H1 (cell line): ENCODE results near the gene IBSP. TPM values are rescaled to one million over a fixed set of nuclear protein-coding genes. Genes with fewer than 3 reads are reported as not detected.

Experiments
- CTCF ChIA-PET: fragments of 300-600 bp; sonication (Branson Sonifier 250); formaldehyde crosslinking; loops from one replicate; lab custom pipeline; 2021; ENCODE audit not compliant: partially characterized antibody; lab: Charles Lee
- POLR2A ChIA-PET: fragments of 300-600 bp; sonication (Branson Sonifier 250); formaldehyde crosslinking; loops from one replicate; lab custom pipeline; 2021; ENCODE audit warnings: inconsistent platforms; ENCODE audit not compliant: partially characterized antibody; lab: Charles Lee
- DNase-seq, 2 experiments: peaks; one replicate each; pipeline versions ENCODE4 v3.0.0 to v3.0.0-alpha.2; 2010 to 2022; ENCODE audit warnings: low spot score in 2 of 2, low read depth in 1 of 2, mixed read lengths in 1 of 2
- FAIRE-seq: peaks from 2 replicates; lab custom pipeline; 2011; peaks lifted over from hg19 to GRCh38; lab: Jason Lieb, UNC
- H2AFZ ChIP-seq: 2 replicates; pipeline ENCODE4 v1.8.1; 2012; ENCODE audit warnings: low read length, inconsistent platforms
- H2AK5ac ChIP-seq: 2 replicates; pipeline ENCODE4 v1.6.1; 2013; ENCODE audit warnings: low read depth, low read length
- H2BK120ac ChIP-seq: replicated peaks from 2 replicates; pipeline ENCODE3; 2013; ENCODE audit warnings: low read depth, low read length, inconsistent platforms
- H2BK12ac ChIP-seq: 2 replicates; pipeline ENCODE4 v1.6.1; 2013; ENCODE audit warnings: low read depth, low read length
- H2BK15ac ChIP-seq: 2 replicates; pipeline ENCODE4 v1.6.1; 2013; ENCODE audit warnings: low read length
- H2BK20ac ChIP-seq: 2 replicates; pipeline ENCODE4 v1.6.1; 2013; ENCODE audit warnings: low read length
- H2BK5ac ChIP-seq: 2 replicates; pipeline ENCODE4 v1.6.1; 2013; ENCODE audit warnings: low read depth, low read length
- H3K14ac ChIP-seq: 2 replicates; pipeline ENCODE4 v1.6.1; 2013; ENCODE audit warnings: inconsistent platforms; ENCODE audit not compliant: insufficient read length
- H3K18ac ChIP-seq: 2 replicates; pipeline ENCODE4 v1.6.1; 2013; ENCODE audit warnings: low read length; ENCODE audit errors: extremely low read depth
- H3K23ac ChIP-seq: 2 replicates; pipeline ENCODE4 v1.6.1; 2013; ENCODE audit warnings: inconsistent platforms; ENCODE audit not compliant: insufficient read length
- H3K23me2 ChIP-seq: 2 replicates; pipeline ENCODE4 v1.6.1; 2013; ENCODE audit warnings: low read depth, low read length
- H3K27ac ChIP-seq: 2 replicates; pipeline ENCODE4 v1.6.1; 2011; ENCODE audit warnings: low read depth, low read length, inconsistent platforms
- H3K27me3 ChIP-seq, 4 experiments: replicated peaks in 1 of 4; 1 replicate in 1 of 4; 2 replicates in 3 of 4; pipeline versions ENCODE4 v1.6.1 to v1.8.1; 2011 to 2013; ENCODE audit warnings: low read length in 3 of 4, mild to moderate bottlenecking in 3 of 4, inconsistent platforms in 2 of 4, mixed read lengths in 2 of 4, moderate library complexity in 1 of 4; ENCODE audit not compliant: control insufficient read depth in 3 of 4, insufficient read depth in 3 of 4; ENCODE audit errors: extremely low read depth in 1 of 4
- H3K36me3 ChIP-seq, 4 experiments: 2 replicates each; pipeline versions ENCODE4 v1.6.1 to v1.8.1; 2011 to 2013; ENCODE audit warnings: mild to moderate bottlenecking in 4 of 4, low read length in 3 of 4, moderate library complexity in 2 of 4, control low read depth in 1 of 4, inconsistent platforms in 1 of 4; ENCODE audit not compliant: insufficient read depth in 4 of 4, control insufficient read depth in 2 of 4
- H3K4ac ChIP-seq: replicated peaks from 2 replicates; pipeline ENCODE3; 2013; ENCODE audit warnings: low read length, low read depth, mixed read lengths, inconsistent platforms; ENCODE audit not compliant: insufficient read length
- H3K4me1 ChIP-seq, 4 experiments: replicated peaks in 1 of 4; 1 replicate in 1 of 4; 2 replicates in 3 of 4; pipeline versions ENCODE4 v1.6.1 to v1.8.1; 2011 to 2013; ENCODE audit warnings: low read length in 3 of 4, inconsistent platforms in 2 of 4, mixed read lengths in 1 of 4; ENCODE audit not compliant: insufficient read depth in 4 of 4, control insufficient read depth in 3 of 4
- H3K4me2 ChIP-seq, 2 experiments: 2 replicates each; pipeline versions ENCODE4 v1.6.1 to v1.8.1; 2011 to 2013; ENCODE audit warnings: low read depth in 2 of 2, low read length in 2 of 2, control low read depth in 1 of 2, inconsistent platforms in 1 of 2, mild to moderate bottlenecking in 1 of 2; ENCODE audit not compliant: insufficient read depth in 1 of 2
- H3K4me3 ChIP-seq, 4 experiments: fragments of 200-600, 300-600 bp in 1 of 4; sonication (generic), shearing (Covaris generic), sonication (Bioruptor Twin) in 1 of 4; 2 replicates each; pipeline versions ENCODE4 v1.5.1 to v1.8.1; 2011 to 2016; ENCODE audit warnings: low read length in 4 of 4, low read depth in 3 of 4, control low read depth in 2 of 4, inconsistent platforms in 2 of 4, mild to moderate bottlenecking in 2 of 4, mixed read lengths in 1 of 4, moderate library complexity in 1 of 4; ENCODE audit not compliant: insufficient read depth in 2 of 4; ENCODE audit errors: extremely low read depth in 1 of 4
- H3K56ac ChIP-seq: replicated peaks from 2 replicates; pipeline ENCODE3; 2013; ENCODE audit warnings: low read depth, mild to moderate bottlenecking, mixed read lengths, low read length, inconsistent platforms; ENCODE audit not compliant: insufficient read length
- H3K79me1 ChIP-seq: 2 replicates; pipeline ENCODE4 v1.6.1; 2013; ENCODE audit warnings: low read depth, low read length, control low read depth
- H3K79me2 ChIP-seq, 2 experiments: 2 replicates each; pipeline versions ENCODE4 v1.6.1 to v1.8.1; 2012 to 2013; ENCODE audit warnings: low read length in 2 of 2, mild to moderate bottlenecking in 2 of 2, inconsistent platforms in 1 of 2; ENCODE audit not compliant: insufficient read depth in 2 of 2, control insufficient read depth in 1 of 2
- H3K9ac ChIP-seq, 4 experiments: replicated peaks in 1 of 4; 1 replicate in 1 of 4; 2 replicates in 3 of 4; pipeline versions ENCODE4 v1.6.1 to v1.8.1; 2011 to 2013; ENCODE audit warnings: low read depth in 3 of 4, low read length in 3 of 4, control low read depth in 2 of 4, mild to moderate bottlenecking in 2 of 4, moderate library complexity in 2 of 4, inconsistent platforms in 1 of 4; ENCODE audit errors: extremely low read depth in 1 of 4
- H3K9me3 ChIP-seq, 2 experiments: 2 replicates each; pipeline versions ENCODE4 v1.6.1 to v1.8.1; 2012 to 2013; ENCODE audit warnings: mild to moderate bottlenecking in 2 of 2, moderate library complexity in 2 of 2, control low read depth in 1 of 2, inconsistent platforms in 1 of 2, low read depth in 1 of 2, low read length in 1 of 2, mixed read lengths in 1 of 2; ENCODE audit not compliant: insufficient read depth in 2 of 2
- H4K20me1 ChIP-seq, 2 experiments: replicated peaks in 1 of 2; 2 replicates each; pipeline versions ENCODE3 to v1.8.1; 2011 to 2013; ENCODE audit warnings: inconsistent platforms in 2 of 2, low read length in 2 of 2, mild to moderate bottlenecking in 1 of 2; ENCODE audit not compliant: insufficient read depth in 2 of 2, control insufficient read depth in 1 of 2
- H4K5ac ChIP-seq: 2 replicates; pipeline ENCODE4 v1.6.1; 2013; ENCODE audit warnings: low read length, low read depth, mixed read lengths, inconsistent platforms; ENCODE audit not compliant: insufficient read length
- H4K8ac ChIP-seq: 2 replicates; pipeline ENCODE4 v1.8.0; 2013; ENCODE audit warnings: mild to moderate bottlenecking, moderate library complexity, low read length, inconsistent platforms; ENCODE audit not compliant: insufficient read depth; ENCODE audit errors: extremely low read depth
- H4K91ac ChIP-seq: replicated peaks from 2 replicates; pipeline ENCODE3; 2013; ENCODE audit warnings: low read length, mixed read lengths, inconsistent platforms; ENCODE audit not compliant: insufficient read length
- ASH2L ChIP-seq: fragments of 200-600, 300-600 bp; sonication (generic); IDR thresholded peaks from one replicate; pipeline ENCODE4 v1.7.1; 2017; ENCODE audit warnings: low read length
- CBX5 ChIP-seq: fragments of 300-800, 300-1000 bp; sonication (generic); IDR thresholded peaks from 2 replicates; pipeline ENCODE4 v1.7.1; 2016; ENCODE audit warnings: antibody characterized with exemption, low read length, low read depth
- GTF2F1 ChIP-seq: IDR thresholded peaks from 2 replicates; pipeline ENCODE4 v1.6.1; 2012; ENCODE audit warnings: low read depth, low read length, improper control_type of control experiment, borderline replicate concordance
- JUND ChIP-seq: IDR thresholded peaks from 2 replicates; pipeline ENCODE4 v1.6.1; 2011; ENCODE audit warnings: mild to moderate bottlenecking, improper control_type of control experiment, low read length
- KDM4A ChIP-seq: IDR thresholded peaks from one replicate; pipeline ENCODE4 v1.7.1; 2012; ENCODE audit warnings: low read depth, mild to moderate bottlenecking, moderate library complexity, low read length, inconsistent platforms; ENCODE audit not compliant: severe bottlenecking
- POLR2A ChIP-seq, 2 experiments: IDR thresholded peaks; 1 replicate in 1 of 2; 2 replicates in 1 of 2; pipeline ENCODE4 v1.6.1; 2011; ENCODE audit warnings: low read depth in 2 of 2, low read length in 2 of 2, mild to moderate bottlenecking in 2 of 2; ENCODE audit errors: control extremely low read depth in 1 of 2
- POLR2AphosphoS5 ChIP-seq: IDR thresholded peaks from 2 replicates; pipeline ENCODE4 v1.6.1; 2011; ENCODE audit warnings: low read depth, low read length
- POU5F1 ChIP-seq: IDR thresholded peaks from 2 replicates; pipeline ENCODE4 v1.6.1; 2011; ENCODE audit warnings: low read depth, mild to moderate bottlenecking, low read length, moderate library complexity
- RNF2 ChIP-seq: fragments of 200-900, 300-1000 bp; sonication (generic); IDR thresholded peaks from 2 replicates; pipeline ENCODE4 v1.7.1; 2016; ENCODE audit warnings: borderline replicate concordance, low read depth, mild to moderate bottlenecking, antibody characterized with exemption, low read length; ENCODE audit not compliant: poor library complexity, severe bottlenecking; ENCODE audit errors: missing control alignments
- SIRT6 ChIP-seq: IDR thresholded peaks from one replicate; pipeline ENCODE4 v1.7.1; 2012; ENCODE audit warnings: low read length, inconsistent platforms
- TBP ChIP-seq: IDR thresholded peaks from 2 replicates; pipeline ENCODE4 v1.6.1; 2011; ENCODE audit warnings: low read depth, low read length, improper control_type of control experiment
- WGBS, 2 experiments: shearing (Covaris generic) in 1 of 2; methylation state at CpG; one replicate each; pipeline versions ENCODE4 v1.1.6 to v1.1.7; 2013 to 2015; ENCODE audit warnings: low lambda C conversion rate in 2 of 2, mixed read lengths in 2 of 2, inconsistent platforms in 1 of 2, low coverage in 1 of 2, missing lambda C conversion rate in 1 of 2; ENCODE audit not compliant: insufficient replicate concordance in 2 of 2, insufficient coverage in 1 of 2, insufficient read length in 1 of 2; ENCODE audit errors: extremely low coverage in 1 of 2, missing lambda C conversion rate in 1 of 2; 5-methylcytosine and 5-hydroxymethylcytosine counted together
- polyA plus RNA-seq, 7 experiments: library from polyadenylated mRNA; depleted of rRNA in 3 of 7; stranded (reverse) in 5 of 7; unstranded in 2 of 7; fragments of >200 nt in 5 of 7; fragments of 200-250 nt in 2 of 7; gene quantifications; 1 replicate in 5 of 7; 2 replicates in 1 of 7; 4 replicates in 1 of 7; pipeline versions ENCODE4 v1.2.1 to v1.2.3, GENCODE V29; 2011 to 2013; ENCODE audit warnings: missing spikeins in 2 of 7, mixed read lengths in 2 of 7
- total RNA-seq: library from RNA; stranded (reverse); fragmentation: NEBNext Ultra II Directional; extraction: Animal tissue kit (Norgen Biotek cat#: 25700); gene quantifications from 2 replicates; pipeline ENCODE4 v1.2.1, GENCODE V29; 2021
- TF ChIP-seq, protein P1 (sequence below): IDR thresholded peaks from 2 replicates; pipeline ENCODE4 v1.6.1; 2012; ENCODE audit warnings: low read length, inconsistent platforms

The IBSP gene
- total and polyA plus RNA-seq, 2 of the 8 experiments (the other 6 are each of a cell fraction or from before 2014, with no cell fraction given), result not detected

DNA sequence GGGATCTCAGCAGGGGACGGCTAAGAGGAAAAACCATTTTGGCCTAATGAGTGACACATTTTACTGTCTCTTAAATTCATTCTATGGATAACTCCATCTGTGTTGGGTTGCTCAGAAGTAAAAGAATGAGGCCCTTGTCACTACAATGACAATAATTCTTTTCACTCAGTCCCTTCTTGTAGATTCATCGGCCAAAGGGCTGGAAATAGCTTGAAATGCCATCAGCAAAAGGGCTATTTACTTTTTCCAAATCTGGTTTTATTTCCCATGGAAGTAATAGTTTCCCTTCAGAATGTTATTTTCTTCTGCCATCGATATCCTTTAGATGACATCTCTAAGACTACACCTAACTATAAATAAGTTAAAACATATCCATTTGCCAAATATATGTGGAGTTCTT, 40.8 kb downstream of the IBSP start:
- Histone ChIP-seq H3K4me3 (no peak overlapping the region), H2AK5ac (no peak overlapping the region), H3K4me2 (no peak overlapping the region), H3K9ac (no peak overlapping the region), H2BK120ac (no peak overlapping the region), H2BK12ac (no peak overlapping the region), H3K9me3 (no peaks in the 10 kb centered on the region), H2BK15ac (no peak overlapping the region), H3K79me2 (no peaks in the 10 kb centered on the region), H3K4me1 (peaks cover 0 to 10% (median 4%) of the 10 kb centered on the region in 4 experiments; a peak in 5 of 7 replicates), H2BK20ac (no peak overlapping the region), H4K8ac (no peak overlapping the region), H4K20me1 (no peaks in the 10 kb centered on the region), H3K27ac (no peak overlapping the region), H4K91ac (no peak overlapping the region), H3K56ac (no peak overlapping the region), H4K5ac (no peak overlapping the region), H3K36me3 (no peaks in the 10 kb centered on the region), H2AFZ (no peak overlapping the region), H3K23me2 (no peaks in the 10 kb centered on the region), H3K14ac (no peak overlapping the region), H3K23ac (no peak overlapping the region), H3K79me1 (no peaks in the 10 kb centered on the region), H3K27me3 (no peaks in the 10 kb centered on the region), H2BK5ac (no peak overlapping the region), H3K4ac (no peak overlapping the region), H3K18ac (no peak overlapping the region)
- CTCF ChIA-PET, result interaction anchor here (0.6 to 7.0 kb wide), 29 partner anchors 9 to 395 kb away, joined by 3 to 109 read pairs (median 8); partner anchors contain the start of gene SPARCL1
- no peak for FAIRE-seq
- no peak for TF ChIP-seq RNF2
- no peak for TF ChIP-seq ASH2L
- no peak for TF ChIP-seq JUND
- TF ChIP-seq SIRT6, result no peak
- TF ChIP-seq TBP, result no peak
- TF ChIP-seq POLR2A (IDR thresholded peaks at IDR 0.05; ENCODE audit: control extremely low read depth in 1 of 2, low read depth in 2 of 2, low read length in 2 of 2), result no peak
- TF ChIP-seq POLR2AphosphoS5, result no peak
- TF ChIP-seq CBX5, result no peak
- TF ChIP-seq, protein P1, sequence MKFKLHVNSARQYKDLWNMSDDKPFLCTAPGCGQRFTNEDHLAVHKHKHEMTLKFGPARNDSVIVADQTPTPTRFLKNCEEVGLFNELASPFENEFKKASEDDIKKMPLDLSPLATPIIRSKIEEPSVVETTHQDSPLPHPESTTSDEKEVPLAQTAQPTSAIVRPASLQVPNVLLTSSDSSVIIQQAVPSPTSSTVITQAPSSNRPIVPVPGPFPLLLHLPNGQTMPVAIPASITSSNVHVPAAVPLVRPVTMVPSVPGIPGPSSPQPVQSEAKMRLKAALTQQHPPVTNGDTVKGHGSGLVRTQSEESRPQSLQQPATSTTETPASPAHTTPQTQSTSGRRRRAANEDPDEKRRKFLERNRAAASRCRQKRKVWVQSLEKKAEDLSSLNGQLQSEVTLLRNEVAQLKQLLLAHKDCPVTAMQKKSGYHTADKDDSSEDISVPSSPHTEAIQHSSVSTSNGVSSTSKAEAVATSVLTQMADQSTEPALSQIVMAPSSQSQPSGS, result no peak
- no peak for TF ChIP-seq GTF2F1
- no peak for TF ChIP-seq KDM4A
- TF ChIP-seq POU5F1, result no peak
- POLR2A ChIA-PET, result interaction anchor here (1.4 kb wide), 1 partner anchor 169 kb away, joined by 3 read pairs; no protein-coding TSS in a partner anchor
- no peak for DNase-seq
- 89% methylated on average over 3 of the region's 3 CpGs; no CpG with 5 or more reads in 1 of the 2 experiments for WGBS, 2 experiments
